ENCODE data around the gene ATXN1.
A peak's percentile ranks its signal among the peaks of the same experiment; 100 is the strongest.

The ATXN1 gene

GRCh38 chr6:16321826-16322225 lies 439.4 kb downstream of the ATXN1 start:
- DNase-seq, result no peak

DNA sequence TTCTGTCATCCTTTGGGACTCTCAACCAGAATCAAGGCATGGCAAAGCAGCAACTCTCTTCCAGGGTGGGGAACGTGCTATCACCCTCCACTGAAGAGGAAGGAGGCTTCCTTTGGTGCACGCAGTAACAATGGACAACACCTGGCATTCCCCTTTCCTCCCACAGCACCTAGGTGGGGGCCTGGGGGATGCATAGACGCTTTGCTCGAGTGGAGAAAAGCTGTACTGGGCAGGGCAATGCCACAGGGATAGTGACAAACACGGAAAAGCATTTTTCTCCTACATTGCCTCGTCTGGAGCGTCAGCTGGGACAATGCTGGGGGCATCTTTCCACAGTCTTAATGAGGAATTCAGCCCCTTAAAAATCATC lies 439.9 kb downstream of the ATXN1 start:
- no peak for DNase-seq

- peak; percentile 56 for DNase-seq
These were observed 440.5 kb downstream of the ATXN1 start for GRCh38 chr6:16320533-16321340.

DNA sequence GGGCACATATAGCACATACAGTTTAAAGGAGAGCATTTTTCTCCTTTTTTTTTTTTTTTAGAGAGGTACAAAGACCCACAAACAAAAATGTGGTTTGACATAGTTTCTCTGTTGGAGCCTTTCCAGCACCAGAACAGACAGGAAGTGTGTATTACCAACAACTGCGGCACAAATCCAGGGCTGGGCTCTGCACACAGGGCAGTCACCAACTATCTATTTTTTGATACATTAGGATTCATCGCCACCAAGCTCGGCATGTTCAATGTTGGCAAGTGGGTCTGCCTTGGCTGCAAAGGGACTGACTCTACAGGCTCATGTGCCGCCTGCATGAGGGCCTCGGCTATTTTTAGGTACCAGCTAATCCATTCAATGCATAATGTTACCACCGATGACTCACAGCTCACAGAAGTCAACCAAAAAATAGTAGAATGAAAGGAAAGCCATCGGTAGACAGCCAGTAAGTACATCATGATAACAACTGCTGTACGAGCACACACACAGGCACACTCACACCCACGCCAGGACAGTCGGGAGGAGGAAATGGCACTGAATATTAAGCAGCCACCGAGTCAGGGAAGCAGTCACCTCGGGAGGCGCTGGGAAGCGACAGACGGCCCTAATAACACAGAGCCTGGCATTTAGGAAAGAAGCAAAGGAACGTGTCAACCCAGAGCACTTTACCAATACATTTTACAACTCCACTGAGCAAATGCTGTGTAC lies 441.3 kb downstream of the ATXN1 start:
- DNase-seq, result peak; percentile 56

DNA sequence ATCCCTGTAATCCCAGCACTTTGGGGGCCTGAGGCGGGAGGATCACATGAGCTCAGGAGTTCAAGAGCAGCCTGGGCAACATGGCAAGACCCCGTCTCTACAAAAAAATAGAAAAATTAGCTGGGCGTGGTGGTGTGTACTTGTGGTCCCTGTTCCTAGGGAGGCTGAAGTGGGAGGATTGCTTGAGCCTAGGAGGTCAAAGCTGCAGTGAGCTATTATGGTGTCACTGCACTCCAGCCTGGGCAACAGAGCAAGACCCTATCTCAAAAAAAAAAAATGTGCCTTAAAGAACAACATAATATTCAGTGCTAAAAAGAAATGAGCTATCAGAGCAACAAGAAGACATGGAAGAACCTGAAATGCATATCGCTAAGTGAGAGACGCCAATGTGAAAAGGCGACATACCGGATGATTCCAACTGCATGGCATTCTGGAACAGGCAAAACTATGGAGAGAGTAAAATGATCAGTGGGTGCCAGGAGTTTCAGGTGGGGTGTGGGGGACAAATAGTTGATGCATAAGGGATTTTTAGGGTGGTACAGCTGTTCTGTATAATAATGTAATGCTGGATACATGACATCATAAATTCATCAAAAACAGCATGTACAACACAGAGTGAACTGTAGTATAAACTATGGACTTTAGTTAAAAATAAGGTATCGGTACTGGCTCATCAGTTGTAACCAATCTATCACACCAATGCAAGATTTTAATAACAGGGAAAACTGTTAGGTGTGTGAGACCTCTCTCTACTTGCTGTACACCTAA lies 442.1 kb downstream of the ATXN1 start:
- no peak for DNase-seq

DNA sequence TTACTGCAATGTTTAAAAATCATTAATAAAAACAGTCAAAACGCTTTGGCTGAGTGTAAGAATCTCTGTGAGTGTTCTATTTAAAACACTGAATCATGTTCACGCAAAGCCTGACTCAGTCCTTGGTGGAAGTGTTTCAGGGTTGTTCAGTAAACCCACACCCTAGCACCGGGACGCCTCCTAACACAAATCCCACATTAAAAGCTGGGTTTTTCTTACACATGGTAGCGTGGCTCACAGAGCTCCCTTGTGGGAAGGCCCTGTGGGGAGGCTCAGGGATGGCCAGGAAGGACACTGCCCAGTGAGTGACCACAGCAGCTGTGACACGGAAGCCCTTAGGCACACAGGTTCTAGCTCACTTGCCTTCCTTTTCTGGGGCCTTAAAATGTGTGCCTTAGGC lies 442.7 kb downstream of the ATXN1 start:
- DNase-seq, result no peak

DNA sequence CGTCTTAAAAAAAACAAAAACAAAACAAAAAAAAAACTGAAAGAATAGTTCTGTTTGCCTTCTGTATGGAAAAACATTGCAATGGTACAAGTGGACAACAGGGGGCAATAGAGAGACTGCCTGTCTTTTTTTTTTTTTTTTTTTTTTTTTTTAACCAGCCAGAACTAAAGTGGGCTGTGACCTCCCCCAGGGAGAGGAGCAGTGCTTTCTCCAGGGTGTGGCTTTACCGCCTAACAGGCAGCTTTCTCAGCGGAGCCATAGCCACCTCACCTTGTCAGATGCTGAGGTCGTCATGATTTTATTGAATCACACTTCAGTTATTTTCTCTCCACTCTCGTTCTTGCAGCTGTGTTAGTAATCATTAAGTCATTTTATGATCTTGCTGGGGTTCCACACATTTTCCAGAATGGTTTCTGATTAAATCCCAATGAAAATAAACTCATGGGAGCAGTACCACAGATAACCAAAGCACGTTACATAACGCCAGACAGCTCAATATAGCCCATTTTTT lies 444.5 kb downstream of the ATXN1 start:
- no peak for DNase-seq

- no peak for DNase-seq
These were observed 447.0 kb downstream of the ATXN1 start for GRCh38 chr6:16314296-16314695.

- no peak for DNase-seq
These were observed 447.5 kb downstream of the ATXN1 start for GRCh38 chr6:16313732-16314131.

- no peak for DNase-seq
These were observed 449.5 kb downstream of the ATXN1 start for GRCh38 chr6:16311763-16312162.

GRCh38 chr6:16306334-16306733 lies 454.9 kb downstream of the ATXN1 start:
- no peak for DNase-seq

GRCh38 chr6:16305788-16306187 lies 455.5 kb downstream of the ATXN1 start:
- DNase-seq, result no peak

DNA sequence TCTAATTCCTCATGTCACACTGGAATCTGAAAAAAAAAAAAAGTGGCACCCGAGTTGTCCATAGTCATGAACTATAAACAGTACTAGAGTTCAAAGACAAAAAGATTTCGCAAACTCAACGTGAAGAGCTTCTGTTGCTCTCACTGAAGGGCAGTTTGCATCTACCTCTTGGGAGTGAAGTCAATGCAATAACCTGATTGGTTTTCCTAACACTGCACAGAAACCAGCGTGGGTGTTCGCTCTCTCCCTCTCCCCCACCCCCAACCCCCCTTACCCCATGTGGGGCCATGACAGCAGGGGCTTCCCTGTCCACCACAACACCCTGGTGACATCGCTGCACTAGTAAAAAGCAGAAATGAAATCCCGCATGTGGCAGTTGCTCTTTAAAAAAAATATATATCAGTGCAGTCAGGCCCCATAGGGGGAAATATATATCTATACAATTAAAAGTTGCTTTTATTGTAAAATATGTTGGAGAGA lies 456.0 kb downstream of the ATXN1 start:
- no peak for DNase-seq

GRCh38 chr6:16302721-16303552 lies 458.3 kb downstream of the ATXN1 start:
- DNase-seq, result no peak

GRCh38 chr6:16301511-16301910 lies 459.7 kb downstream of the ATXN1 start:
- no peak for DNase-seq

DNA sequence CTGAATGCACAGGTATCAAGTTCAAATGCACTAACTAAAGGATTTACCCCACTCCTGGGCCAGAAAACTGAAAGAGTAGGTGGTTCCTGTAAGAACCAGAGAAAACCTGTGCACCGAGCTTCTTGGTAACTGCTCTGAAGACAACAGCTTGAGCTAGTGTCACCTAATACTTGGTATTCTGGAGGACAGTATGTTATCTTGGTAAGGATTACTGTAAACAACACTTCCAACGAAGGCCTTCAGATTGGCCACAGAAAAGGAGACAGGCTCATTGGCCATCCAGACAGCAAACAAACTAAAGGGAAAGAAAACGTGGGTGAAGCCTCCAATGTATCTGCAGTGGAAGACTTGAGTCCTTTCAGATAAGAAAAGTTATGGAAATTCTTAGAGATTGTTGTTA lies 461.4 kb downstream of the ATXN1 start:
- DNase-seq, result no peak

DNA sequence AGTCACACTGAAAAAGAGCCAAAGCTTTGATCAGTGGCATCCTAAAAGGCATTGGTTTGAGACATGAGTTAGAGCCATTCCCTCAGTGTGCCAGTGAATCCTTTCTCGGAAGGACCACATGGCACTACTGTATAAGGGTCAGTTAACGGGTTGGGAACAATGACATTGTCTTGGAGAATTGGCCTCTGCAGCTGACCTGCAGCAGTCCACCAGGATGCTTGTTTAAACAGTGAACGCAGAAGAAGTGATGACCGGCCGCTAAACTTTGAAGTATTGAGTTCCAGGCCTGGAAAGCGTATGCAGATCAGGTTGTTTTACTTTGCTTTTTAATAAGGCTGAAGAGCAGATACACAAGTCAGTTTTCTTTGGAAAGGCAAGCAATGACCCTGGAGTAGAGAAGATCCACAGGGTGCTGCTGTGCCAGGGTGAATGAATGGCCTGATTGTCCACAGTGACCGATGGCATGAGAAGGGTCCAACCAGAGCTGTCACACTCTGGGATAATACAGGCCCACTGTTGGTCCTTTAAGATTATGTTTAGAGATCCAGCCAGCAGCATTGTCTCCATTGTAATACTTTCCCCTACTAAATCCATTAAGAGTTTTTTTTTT lies 465.1 kb downstream of the ATXN1 start:
- no peak for DNase-seq

GRCh38 chr6:16295471-16295870 lies 465.8 kb downstream of the ATXN1 start:
- no peak for DNase-seq

DNA sequence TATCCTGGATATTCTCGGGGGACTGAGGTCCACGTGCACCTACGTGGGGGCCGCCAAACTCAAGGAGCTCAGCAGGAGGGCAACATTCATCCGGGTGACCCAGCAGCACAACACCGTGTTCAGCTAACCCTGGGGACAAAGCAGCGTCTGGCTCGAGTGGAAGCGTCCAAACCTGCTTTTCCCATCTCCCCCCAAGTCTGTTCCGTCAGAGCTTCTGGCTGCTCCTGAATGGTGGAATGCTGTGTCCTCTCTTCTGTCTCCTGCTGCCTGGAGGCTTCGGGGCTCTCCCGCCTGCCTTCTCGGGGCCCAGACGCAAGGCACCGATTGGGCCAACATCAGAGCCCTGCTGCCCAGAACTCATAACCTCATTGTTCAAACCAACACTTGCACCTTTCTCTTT lies 466.2 kb downstream of the ATXN1 start:
- no peak for DNase-seq

DNA sequence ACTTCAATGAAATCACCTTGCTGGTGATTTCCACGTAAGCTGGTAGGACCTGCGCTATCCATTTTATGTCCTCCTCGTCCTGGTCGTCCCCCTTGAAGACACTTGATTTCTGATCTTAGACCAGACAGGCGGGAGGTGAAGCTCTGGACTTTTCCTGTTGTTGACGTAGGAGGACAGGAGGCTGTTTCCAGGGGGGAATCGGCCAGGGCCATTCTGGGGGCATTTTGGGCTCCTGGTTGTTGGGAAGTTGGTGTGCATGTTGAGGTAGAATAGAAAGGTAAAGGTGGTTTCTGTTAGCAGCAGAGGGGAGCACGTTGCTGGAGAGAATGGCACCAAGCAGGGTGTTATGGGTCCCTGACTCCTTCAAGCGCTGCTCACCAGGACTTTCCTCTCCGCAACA lies 466.9 kb downstream of the ATXN1 start:
- no peak for DNase-seq

DNA sequence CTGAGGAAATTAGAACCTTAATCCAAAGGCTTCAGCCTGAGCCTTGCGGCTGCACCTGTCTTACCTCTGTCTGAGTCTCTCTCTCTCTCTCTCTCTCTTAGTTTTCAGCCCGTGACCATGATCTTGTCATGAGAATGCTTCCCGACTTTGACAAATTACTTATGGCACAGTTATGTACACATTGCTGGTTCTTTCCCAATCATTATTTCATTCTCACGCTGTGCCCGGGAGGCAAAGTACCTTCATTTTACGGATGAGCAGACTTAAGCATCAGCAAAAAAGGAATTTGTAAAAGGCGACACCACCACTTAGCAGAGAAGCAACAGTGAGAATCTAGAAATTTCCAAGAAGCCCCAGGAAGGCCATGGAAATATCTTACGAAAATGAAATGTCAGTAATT lies 468.3 kb downstream of the ATXN1 start:
- DNase-seq, result no peak

DNA sequence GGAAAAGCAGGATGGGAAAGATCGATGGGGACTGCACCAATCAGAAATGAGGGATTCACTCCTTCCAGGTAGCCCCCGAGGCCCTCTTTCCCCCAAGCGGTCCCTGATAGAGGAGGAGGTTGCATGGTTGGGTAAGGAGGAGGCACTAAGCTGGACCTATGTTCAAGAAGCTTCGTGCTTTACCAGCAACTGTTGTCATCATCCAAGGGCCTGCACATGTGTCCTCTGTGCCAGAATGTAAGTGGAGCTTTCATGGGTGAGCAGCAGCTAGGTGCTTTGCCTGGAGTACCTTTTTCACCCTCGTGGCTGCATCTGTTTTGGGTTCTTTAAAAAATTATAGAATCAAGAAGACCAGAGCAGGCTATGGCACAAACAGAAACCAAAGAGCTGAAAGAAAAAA lies 468.8 kb downstream of the ATXN1 start:
- no peak for DNase-seq

Data from SHP77 treated with DMSO at 0.1 percent for 48 hours (cell line).